Tibial nerve (tissue), 4 donors: ENCODE results near the gene BUD13. TPM values are rescaled to one million over a fixed set of nuclear protein-coding genes. Genes with fewer than 3 reads are reported as not detected.
"Not testable (repeated sequence)": the region's sequence is repeated elsewhere in the genome, so short reads cannot be mapped to it uniquely, and the experiment has no call there.

Experiments
- DNase-seq, 2 donors: peaks; one replicate each; pipeline ENCODE4 v3.0.0-alpha.2; 2019; ENCODE audit warnings: low spot score in 2 of 2
- H3K27ac ChIP-seq, 4 donors: fragments of 200-600 bp; sonication (generic) in 3 of 4; one replicate each; pipeline ENCODE4 v1.5.1; 2017 to 2019; ENCODE audit warnings: mild to moderate bottlenecking in 1 of 4
- H3K27me3 ChIP-seq, 2 donors: fragments of 200-600 bp; sonication (generic) in 1 of 2; one replicate each; pipeline versions ENCODE4 v1.5.1 to v1.6.0; 2017 to 2019
- H3K36me3 ChIP-seq, 3 donors: fragments of 200-600 bp; sonication (generic); one replicate each; pipeline ENCODE4 v1.5.1; 2018 to 2019
- H3K4me1 ChIP-seq, 4 donors: fragments of 200-600 bp; sonication (generic) in 3 of 4; one replicate each; pipeline ENCODE4 v1.5.1; 2017 to 2019
- H3K4me3 ChIP-seq, 4 donors: fragments of 200-600 bp; sonication (generic) in 3 of 4; one replicate each; pipeline ENCODE4 v1.5.1; 2017 to 2019; ENCODE audit warnings: mild to moderate bottlenecking in 1 of 4, moderate library complexity in 1 of 4
- H3K9me3 ChIP-seq, 4 donors: fragments of 200-600 bp; sonication (generic) in 3 of 4; one replicate each; pipeline ENCODE4 v1.5.1; 2017 to 2019
- EP300 ChIP-seq, 2 donors: sonication (generic); formaldehyde crosslinking; IDR thresholded peaks; one replicate each; pipeline ENCODE4 v1.6.1; 2017; ENCODE audit warnings: antibody characterized with exemption in 2 of 2, mild to moderate bottlenecking in 1 of 2
- POLR2A ChIP-seq, 2 donors: fragments of 450-650 bp; IDR thresholded peaks; one replicate each; pipeline ENCODE4 v1.6.1; 2017; ENCODE audit warnings: antibody characterized with exemption in 2 of 2, mild to moderate bottlenecking in 2 of 2, moderate library complexity in 2 of 2
- WGBS, 2 donors: methylation state at CpG; one replicate each; pipeline ENCODE4 v1.1.5; 2018; 5-methylcytosine and 5-hydroxymethylcytosine counted together
- total RNA-seq, 4 donors: library from RNA; depleted of rRNA; stranded (reverse); fragments of >200 nt; gene quantifications; one replicate each; pipeline ENCODE4 v1.1.0, GENCODE V29; 2016
- TF ChIP-seq, protein P1 (sequence below), 5 experiments: fragments of 200-600 bp in 3 of 5; fragments of 450-650 bp in 2 of 5; sonication (generic) in 3 of 5; IDR thresholded peaks; one replicate each; pipeline ENCODE4 v1.5.1; 2016 to 2019; ENCODE audit warnings: antibody characterized with exemption in 5 of 5, mild to moderate bottlenecking in 3 of 5, moderate library complexity in 2 of 5

Gene BUD13
- total RNA-seq, 4 donors from 2014 or later: 13.1 to 28.2 (median 20.3) TPM

DNA sequence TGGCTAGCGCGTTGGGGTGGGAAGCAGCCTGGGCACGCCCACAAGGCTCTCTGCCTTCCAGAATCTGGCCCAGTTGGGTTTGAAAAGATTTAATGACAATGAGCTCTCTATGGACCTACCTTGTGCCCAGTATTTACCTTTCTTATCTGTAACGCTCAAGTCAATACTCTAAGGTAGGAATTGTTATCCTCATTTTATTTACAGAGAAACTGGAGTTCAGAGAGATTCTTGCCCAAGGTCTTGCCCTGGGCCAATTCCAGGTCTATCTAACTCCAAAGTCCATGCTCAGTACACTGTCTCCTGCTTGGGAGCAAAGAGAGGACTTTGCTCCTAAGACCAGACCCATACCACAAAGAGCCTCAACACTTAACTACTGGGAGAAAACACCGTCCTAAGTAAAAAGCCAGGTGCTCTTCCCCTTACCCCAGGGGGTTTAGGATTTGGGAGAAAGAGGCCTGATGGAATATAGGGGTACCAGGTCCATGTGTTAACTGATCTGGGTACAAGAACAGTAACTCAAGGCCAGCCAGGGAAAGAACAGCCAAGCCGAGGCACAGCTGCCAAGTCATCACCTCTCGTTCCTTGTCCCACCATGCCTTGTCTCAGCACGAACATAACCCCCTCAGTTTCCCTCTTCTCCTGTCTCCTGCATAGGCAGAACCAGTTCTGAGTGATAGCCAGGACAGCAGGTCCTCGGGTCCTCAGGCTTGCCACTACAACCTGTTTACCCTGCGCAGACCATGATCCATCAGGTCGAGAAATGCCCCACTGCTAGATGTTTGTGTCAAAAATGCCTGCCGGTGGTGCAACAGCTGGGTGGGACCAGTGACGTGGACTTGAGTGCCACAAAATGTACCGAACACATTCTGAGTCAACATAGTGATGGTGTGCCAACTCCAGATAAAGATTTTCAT is 35.7 kb upstream of the BUD13 start:
- H3K4me1 ChIP-seq: no peaks in the 10 kb centered on the region
- no peaks in the 10 kb centered on the region for H3K27me3 ChIP-seq
- DNase-seq: no peak
- no peak overlapping the region for H3K27ac ChIP-seq
- no peaks in the 10 kb centered on the region for H3K36me3 ChIP-seq
- no peak for TF ChIP-seq EP300 (IDR thresholded peaks at IDR 0.05)
- TF ChIP-seq, protein P1, sequence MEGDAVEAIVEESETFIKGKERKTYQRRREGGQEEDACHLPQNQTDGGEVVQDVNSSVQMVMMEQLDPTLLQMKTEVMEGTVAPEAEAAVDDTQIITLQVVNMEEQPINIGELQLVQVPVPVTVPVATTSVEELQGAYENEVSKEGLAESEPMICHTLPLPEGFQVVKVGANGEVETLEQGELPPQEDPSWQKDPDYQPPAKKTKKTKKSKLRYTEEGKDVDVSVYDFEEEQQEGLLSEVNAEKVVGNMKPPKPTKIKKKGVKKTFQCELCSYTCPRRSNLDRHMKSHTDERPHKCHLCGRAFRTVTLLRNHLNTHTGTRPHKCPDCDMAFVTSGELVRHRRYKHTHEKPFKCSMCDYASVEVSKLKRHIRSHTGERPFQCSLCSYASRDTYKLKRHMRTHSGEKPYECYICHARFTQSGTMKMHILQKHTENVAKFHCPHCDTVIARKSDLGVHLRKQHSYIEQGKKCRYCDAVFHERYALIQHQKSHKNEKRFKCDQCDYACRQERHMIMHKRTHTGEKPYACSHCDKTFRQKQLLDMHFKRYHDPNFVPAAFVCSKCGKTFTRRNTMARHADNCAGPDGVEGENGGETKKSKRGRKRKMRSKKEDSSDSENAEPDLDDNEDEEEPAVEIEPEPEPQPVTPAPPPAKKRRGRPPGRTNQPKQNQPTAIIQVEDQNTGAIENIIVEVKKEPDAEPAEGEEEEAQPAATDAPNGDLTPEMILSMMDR (IDR thresholded peaks at IDR 0.05): no peak
- no peak for TF ChIP-seq POLR2A (IDR thresholded peaks at IDR 0.05)
- 79 to 82% methylated on average over 14 of the region's 14 CpGs for WGBS, 2 donors
- H3K9me3 ChIP-seq: no peaks in the 10 kb centered on the region
- no peak overlapping the region for H3K4me3 ChIP-seq

DNA sequence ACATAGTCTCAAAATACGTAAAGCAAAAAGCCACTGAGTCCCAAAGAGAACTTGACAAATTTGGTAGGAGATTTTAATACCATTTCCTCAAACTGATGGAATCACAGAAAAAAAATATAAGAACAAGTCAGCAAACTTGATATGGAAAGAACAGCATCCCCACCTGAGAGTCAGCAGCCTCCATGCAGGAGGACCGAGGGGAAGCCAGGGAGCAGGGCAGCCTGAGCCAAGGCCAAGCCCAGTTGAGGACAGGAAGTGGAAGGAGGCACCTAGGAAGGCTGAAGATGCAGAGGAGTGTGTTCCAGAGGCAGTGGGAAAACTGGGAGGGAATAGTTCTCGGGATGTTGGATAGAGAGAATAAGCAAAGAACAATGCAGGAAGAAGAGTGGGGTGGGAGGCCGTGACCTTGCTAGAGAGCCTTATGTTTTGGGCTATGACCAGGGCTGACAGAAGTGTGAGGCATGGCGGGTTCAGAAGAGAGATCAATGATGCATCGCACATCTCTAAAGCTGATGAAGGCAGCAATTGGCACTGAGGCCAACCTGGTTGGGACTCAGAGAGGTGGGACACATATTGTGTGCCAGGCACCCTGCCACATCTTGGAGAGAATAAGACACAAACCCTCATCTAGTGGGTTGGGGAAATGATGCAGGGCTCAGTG is 34.9 kb upstream of the BUD13 start:
- TF ChIP-seq POLR2A (IDR thresholded peaks at IDR 0.05): no peak
- TF ChIP-seq EP300 (IDR thresholded peaks at IDR 0.05): no peak
- TF ChIP-seq, protein P1 (IDR thresholded peaks at IDR 0.05): no peak
- Histone ChIP-seq H3K4me3 (no peak overlapping the region), H3K9me3 (no peaks in the 10 kb centered on the region), H3K36me3 (no peaks in the 10 kb centered on the region), H3K27ac (no peak overlapping the region), H3K27me3 (no peaks in the 10 kb centered on the region), H3K4me1 (no peaks in the 10 kb centered on the region)
- no peak for DNase-seq
- WGBS, 2 donors: 85 to 91% methylated on average over 6 of the region's 6 CpGs

DNA sequence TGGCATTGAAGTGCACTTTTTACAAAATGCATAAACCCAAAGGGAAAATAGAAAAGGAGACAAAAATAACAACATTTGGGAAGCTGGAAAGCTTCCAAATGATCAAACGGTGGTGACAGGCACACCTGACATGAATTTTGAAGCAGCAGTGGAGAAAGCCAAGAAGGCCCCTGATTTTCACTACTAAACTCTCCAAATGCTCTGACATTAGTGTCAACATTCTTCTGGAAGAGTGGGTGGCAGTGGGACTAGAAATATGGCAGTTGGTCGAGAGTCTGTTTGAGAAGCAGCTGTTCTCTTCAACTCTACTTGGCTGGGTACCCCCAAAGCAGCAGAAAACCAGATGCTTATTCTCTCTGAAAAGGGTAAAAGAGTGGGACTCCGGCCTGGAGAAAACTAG is 31.2 kb upstream of the BUD13 start:
- no peak overlapping the region for H3K4me3 ChIP-seq
- no peaks in the 10 kb centered on the region for H3K9me3 ChIP-seq
- 52 to 61% methylated on average over 3 of the region's 3 CpGs for WGBS, 2 donors
- no peaks in the 10 kb centered on the region for H3K36me3 ChIP-seq
- no peak overlapping the region for H3K27ac ChIP-seq
- no peak for TF ChIP-seq POLR2A (IDR thresholded peaks at IDR 0.05)
- no peak for TF ChIP-seq EP300 (IDR thresholded peaks at IDR 0.05)
- TF ChIP-seq, protein P1 (IDR thresholded peaks at IDR 0.05): no peak
- DNase-seq: no peak
- no peaks in the 10 kb centered on the region for H3K4me1 ChIP-seq
- H3K27me3 ChIP-seq: no peaks in the 10 kb centered on the region

DNA sequence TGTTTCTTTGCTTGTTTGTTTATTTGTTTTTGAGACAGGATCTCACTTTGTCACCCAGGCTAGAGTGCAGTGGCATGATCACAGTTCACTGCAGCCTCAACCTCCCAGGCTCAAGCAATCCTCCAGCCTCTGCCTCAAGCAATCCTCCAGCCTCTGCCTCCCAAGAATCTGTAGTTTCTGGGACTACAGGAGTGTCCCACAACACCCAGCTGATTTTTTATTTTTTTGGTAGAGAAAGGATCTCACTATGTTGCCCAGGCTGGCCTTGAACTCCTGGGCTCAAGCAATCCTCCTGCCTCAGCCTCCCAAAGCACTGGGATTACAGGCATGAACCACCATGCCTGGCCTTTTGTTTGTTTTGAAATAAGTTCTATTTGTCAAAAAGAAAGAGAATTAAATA is 28.9 kb upstream of the BUD13 start:
- not testable (repeated sequence) for H3K27ac ChIP-seq, H3K4me3 ChIP-seq, H3K4me1 ChIP-seq, H3K9me3 ChIP-seq, H3K27me3 ChIP-seq, H3K36me3 ChIP-seq, DNase-seq

DNA sequence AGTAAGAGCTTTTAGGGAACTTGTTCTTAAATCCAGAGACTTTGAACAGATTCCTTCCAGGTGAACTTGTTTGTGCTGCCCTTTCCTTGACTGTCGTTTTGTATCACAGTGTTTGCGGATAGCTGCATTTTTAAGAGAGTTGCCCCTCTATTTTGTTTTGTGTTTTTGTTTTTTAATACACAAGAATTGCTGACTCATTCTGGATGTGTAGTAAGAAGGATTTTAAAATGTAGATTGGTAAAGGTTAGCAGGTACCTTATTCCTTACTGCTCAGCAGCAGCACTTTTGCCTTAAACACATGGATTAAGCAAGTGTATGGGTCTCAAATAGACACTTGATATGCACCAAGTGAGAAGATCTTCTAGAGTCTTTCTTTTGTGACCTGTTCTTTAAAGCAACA is 27.8 kb upstream of the BUD13 start:
- Histone ChIP-seq H3K27ac (no peak overlapping the region), H3K4me3 (no peak overlapping the region), H3K36me3 (no peaks in the 10 kb centered on the region), H3K9me3 (no peaks in the 10 kb centered on the region), H3K27me3 (no peaks in the 10 kb centered on the region), H3K4me1 (no peaks in the 10 kb centered on the region)
- TF ChIP-seq, protein P1 (IDR thresholded peaks at IDR 0.05): no peak
- TF ChIP-seq EP300 (IDR thresholded peaks at IDR 0.05) (no peak), POLR2A (IDR thresholded peaks at IDR 0.05) (no peak)
- no peak for DNase-seq
- 94 to 95% methylated on average over 2 of the region's 2 CpGs for WGBS, 2 donors
